ENCODE results near the gene NDNF. TPM values are rescaled to one million over a fixed set of nuclear protein-coding genes. Genes with fewer than 3 reads are reported as not detected.

NDNF gene
- total RNA-seq, 1 experiment from 2014 or later: 0.22 TPM

- RAD21 ChIA-PET (ENCODE audit: low non-redundant PET in 1 of 2, low total read pairs in 2 of 2, uncharacterized antibody in 2 of 2, unreplicated experiment in 2 of 2): no interaction called here
- H3K9ac ChIP-seq (ENCODE audit: low read length): no peak overlapping the region
- H3K4me2 ChIP-seq (ENCODE audit: low read length): no peak overlapping the region
- no peaks in the 10 kb centered on the region for H4K20me1 ChIP-seq (ENCODE audit: insufficient read depth)
- no TSS peak for BruUV-seq (replicated peaks)
- no peaks in the 10 kb centered on the region for H3K27me3 ChIP-seq (ENCODE audit: insufficient read depth, low read length)
- TF ChIP-seq TCF7L2 (IDR thresholded peaks at IDR 0.05; ENCODE audit: borderline replicate concordance, extremely low read depth, insufficient read depth, insufficient read length): no peak
- TF ChIP-seq EZH2phosphoT487 (IDR thresholded peaks at IDR 0.05; ENCODE audit: borderline replicate concordance): no peak
- TF ChIP-seq FOSL1 (IDR thresholded peaks at IDR 0.05; ENCODE audit: low read depth): no peak
- TF ChIP-seq CBX3 (IDR thresholded peaks at IDR 0.05; ENCODE audit: low read depth): no peak
- no peak for TF ChIP-seq MAX (IDR thresholded peaks at IDR 0.05)
- TF ChIP-seq CEBPB (IDR thresholded peaks at IDR 0.05; ENCODE audit: low read depth): no peak
- no peak for TF ChIP-seq EGR1 (IDR thresholded peaks at IDR 0.05; ENCODE audit: low read depth)
- TF ChIP-seq EZH2 (IDR thresholded peaks at IDR 0.05): no peak
- TF ChIP-seq SP1 (IDR thresholded peaks at IDR 0.05; ENCODE audit: low read depth): no peak
- no peak for TF ChIP-seq REST (IDR thresholded peaks at IDR 0.05; ENCODE audit: low read depth)
- TF ChIP-seq POLR2A (IDR thresholded peaks at IDR 0.05; ENCODE audit: borderline replicate concordance, extremely low read depth, insufficient read depth, insufficient read length): no peak
- TF ChIP-seq SRF (IDR thresholded peaks at IDR 0.05; ENCODE audit: low read depth): no peak
- H3K4me3 ChIP-seq (replicated peaks in 1 of 2; ENCODE audit: low read depth in 1 of 2, low read length in 2 of 2): no peak overlapping the region
- CTCF ChIA-PET: no interaction called here
- DNase-seq (ENCODE audit: low read depth, low spot score) (no peak), ATAC-seq (no peak)
- no peaks in the 10 kb centered on the region for H3K79me2 ChIP-seq (ENCODE audit: insufficient read depth, low read length)
- intact Hi-C loops (cut with micrococcal nuclease): no loop called here
- no peaks in the 10 kb centered on the region for H3K36me3 ChIP-seq (ENCODE audit: control insufficient read depth in 1 of 2, insufficient read depth in 2 of 2, low read length in 2 of 2)
- no peak overlapping the region for H3K27ac ChIP-seq (ENCODE audit: low read depth, low read length)
- H3K9me2 ChIP-seq (ENCODE audit: insufficient read depth): no peaks in the 10 kb centered on the region
- no peak overlapping the region for H2AFZ ChIP-seq (ENCODE audit: low read depth, low read length, poor library complexity, severe bottlenecking)
- POLR2A ChIA-PET: no interaction called here
- H3K4me1 ChIP-seq (ENCODE audit: control insufficient read depth in 1 of 2, insufficient read depth in 2 of 2, low read length in 2 of 2): no peaks in the 10 kb centered on the region
- no peaks in the 10 kb centered on the region for H3K9me3 ChIP-seq (ENCODE audit: control insufficient read depth in 1 of 2, insufficient read depth in 1 of 2, low read depth in 1 of 2, low read length in 2 of 2)
Observed at GRCh38 chr4:121061215-121061614, 11.1 kb downstream of the NDNF start.

All from HCT116 (cell line).